ENCODE measurements around the gene CDC42EP1. TPM values are rescaled to one million over a fixed set of nuclear protein-coding genes. Genes with fewer than 3 reads are reported as not detected.

The CDC42EP1 gene
- polyA plus RNA-seq, 1 of the 3 experiments (the other 2 are of a cell fraction), result 24.9 TPM

DNA sequence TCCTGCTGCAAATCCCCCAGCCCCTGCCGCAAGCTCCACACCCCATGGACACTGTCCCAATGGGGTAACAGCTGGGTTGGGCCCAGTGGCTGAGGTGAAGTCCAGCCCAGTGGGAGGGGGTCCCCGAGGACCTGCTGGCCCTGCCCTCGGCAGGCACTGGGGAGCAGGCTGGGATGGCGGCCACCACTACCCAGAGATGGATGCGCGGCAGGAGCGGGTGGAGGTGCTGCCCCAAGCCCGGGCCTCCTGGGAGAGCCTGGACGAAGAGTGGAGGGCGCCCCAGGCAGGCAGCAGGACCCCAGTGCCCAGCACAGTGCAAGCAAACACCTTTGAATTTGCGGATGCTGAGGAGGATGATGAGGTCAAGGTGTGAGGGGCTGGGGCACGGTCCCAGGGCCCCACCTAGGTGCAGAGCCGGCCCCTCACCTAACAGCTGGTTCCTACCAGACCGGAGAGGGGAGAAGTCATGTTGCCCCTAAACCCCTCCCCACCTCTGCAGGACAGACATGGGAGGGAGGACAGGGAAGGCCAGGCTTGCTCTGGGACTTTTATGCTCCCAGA, 8.2 kb downstream of the CDC42EP1 start:
- ChIA-PET CTCF (interaction anchor here (0.8 to 20.5 kb wide), 20 partner anchors 11 to 309 kb away, joined by 3 to 647 read pairs (median 16); partner anchors contain the start of genes CARD10, ELFN2, GGA1 and LGALS2), POLR2A (interaction anchor here (1.0 kb wide), 1 partner anchor 69 kb away, joined by 3 read pairs; no protein-coding TSS in a partner anchor)
- no peak overlapping the region for H3K4me3 ChIP-seq (ENCODE audit: low read depth in 2 of 2, low read length in 1 of 2)
- H3K4me2 ChIP-seq, result no peak overlapping the region
- no peak overlapping the region for H3K27ac ChIP-seq (ENCODE audit: low read depth in 2 of 2, low read length in 1 of 2)
- DNase-seq, result no peak
- peaks cover 17% of the 10 kb centered on the region for H3F3A ChIP-seq (replicated peaks; ENCODE audit: insufficient read depth)
- TF ChIP-seq, protein P1, sequence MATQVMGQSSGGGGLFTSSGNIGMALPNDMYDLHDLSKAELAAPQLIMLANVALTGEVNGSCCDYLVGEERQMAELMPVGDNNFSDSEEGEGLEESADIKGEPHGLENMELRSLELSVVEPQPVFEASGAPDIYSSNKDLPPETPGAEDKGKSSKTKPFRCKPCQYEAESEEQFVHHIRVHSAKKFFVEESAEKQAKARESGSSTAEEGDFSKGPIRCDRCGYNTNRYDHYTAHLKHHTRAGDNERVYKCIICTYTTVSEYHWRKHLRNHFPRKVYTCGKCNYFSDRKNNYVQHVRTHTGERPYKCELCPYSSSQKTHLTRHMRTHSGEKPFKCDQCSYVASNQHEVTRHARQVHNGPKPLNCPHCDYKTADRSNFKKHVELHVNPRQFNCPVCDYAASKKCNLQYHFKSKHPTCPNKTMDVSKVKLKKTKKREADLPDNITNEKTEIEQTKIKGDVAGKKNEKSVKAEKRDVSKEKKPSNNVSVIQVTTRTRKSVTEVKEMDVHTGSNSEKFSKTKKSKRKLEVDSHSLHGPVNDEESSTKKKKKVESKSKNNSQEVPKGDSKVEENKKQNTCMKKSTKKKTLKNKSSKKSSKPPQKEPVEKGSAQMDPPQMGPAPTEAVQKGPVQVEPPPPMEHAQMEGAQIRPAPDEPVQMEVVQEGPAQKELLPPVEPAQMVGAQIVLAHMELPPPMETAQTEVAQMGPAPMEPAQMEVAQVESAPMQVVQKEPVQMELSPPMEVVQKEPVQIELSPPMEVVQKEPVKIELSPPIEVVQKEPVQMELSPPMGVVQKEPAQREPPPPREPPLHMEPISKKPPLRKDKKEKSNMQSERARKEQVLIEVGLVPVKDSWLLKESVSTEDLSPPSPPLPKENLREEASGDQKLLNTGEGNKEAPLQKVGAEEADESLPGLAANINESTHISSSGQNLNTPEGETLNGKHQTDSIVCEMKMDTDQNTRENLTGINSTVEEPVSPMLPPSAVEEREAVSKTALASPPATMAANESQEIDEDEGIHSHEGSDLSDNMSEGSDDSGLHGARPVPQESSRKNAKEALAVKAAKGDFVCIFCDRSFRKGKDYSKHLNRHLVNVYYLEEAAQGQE (IDR thresholded peaks at IDR 0.05; ENCODE audit: low read depth, low read length), result no peak
- TF ChIP-seq CHD2 (IDR thresholded peaks at IDR 0.05; ENCODE audit: low read length, partially characterized antibody) (no peak), IRF3 (IDR thresholded peaks at IDR 0.05; ENCODE audit: low read depth, low read length) (no peak), YY1 (IDR thresholded peaks at IDR 0.05; ENCODE audit: low read depth) (no peak), JUND (IDR thresholded peaks at IDR 0.05) (no peak), EP300 (IDR thresholded peaks at IDR 0.05; ENCODE audit: borderline replicate concordance in 1 of 2, low read depth in 1 of 2, low read length in 1 of 2) (no peak), RFX5 (IDR thresholded peaks at IDR 0.05; ENCODE audit: low read length) (no peak), SIN3A (IDR thresholded peaks at IDR 0.05; ENCODE audit: borderline replicate concordance, low read depth, low read length) (no peak), NFIC (IDR thresholded peaks at IDR 0.05; ENCODE audit: borderline replicate concordance) (no peak), GABPA (IDR thresholded peaks at IDR 0.05; ENCODE audit: low read depth) (no peak), SMC3 (IDR thresholded peaks at IDR 0.05; ENCODE audit: low read depth, low read length) (no peak), FOXJ3 (CRISPR knock-in tag; IDR thresholded peaks at IDR 0.05) (no peak), EZH2phosphoT487 (IDR thresholded peaks at IDR 0.05; ENCODE audit: borderline replicate concordance, low read depth) (no peak), FOSL2 (IDR thresholded peaks at IDR 0.05; ENCODE audit: borderline replicate concordance, low read depth) (no peak)
- TF ChIP-seq, protein P2, sequence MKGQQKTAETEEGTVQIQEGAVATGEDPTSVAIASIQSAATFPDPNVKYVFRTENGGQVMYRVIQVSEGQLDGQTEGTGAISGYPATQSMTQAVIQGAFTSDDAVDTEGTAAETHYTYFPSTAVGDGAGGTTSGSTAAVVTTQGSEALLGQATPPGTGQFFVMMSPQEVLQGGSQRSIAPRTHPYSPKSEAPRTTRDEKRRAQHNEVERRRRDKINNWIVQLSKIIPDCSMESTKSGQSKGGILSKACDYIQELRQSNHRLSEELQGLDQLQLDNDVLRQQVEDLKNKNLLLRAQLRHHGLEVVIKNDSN (IDR thresholded peaks at IDR 0.05; ENCODE audit: borderline replicate concordance, low read depth), result no peak
- TF ChIP-seq, protein P3, sequence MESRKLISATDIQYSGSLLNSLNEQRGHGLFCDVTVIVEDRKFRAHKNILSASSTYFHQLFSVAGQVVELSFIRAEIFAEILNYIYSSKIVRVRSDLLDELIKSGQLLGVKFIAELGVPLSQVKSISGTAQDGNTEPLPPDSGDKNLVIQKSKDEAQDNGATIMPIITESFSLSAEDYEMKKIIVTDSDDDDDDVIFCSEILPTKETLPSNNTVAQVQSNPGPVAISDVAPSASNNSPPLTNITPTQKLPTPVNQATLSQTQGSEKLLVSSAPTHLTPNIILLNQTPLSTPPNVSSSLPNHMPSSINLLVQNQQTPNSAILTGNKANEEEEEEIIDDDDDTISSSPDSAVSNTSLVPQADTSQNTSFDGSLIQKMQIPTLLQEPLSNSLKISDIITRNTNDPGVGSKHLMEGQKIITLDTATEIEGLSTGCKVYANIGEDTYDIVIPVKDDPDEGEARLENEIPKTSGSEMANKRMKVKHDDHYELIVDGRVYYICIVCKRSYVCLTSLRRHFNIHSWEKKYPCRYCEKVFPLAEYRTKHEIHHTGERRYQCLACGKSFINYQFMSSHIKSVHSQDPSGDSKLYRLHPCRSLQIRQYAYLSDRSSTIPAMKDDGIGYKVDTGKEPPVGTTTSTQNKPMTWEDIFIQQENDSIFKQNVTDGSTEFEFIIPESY (IDR thresholded peaks at IDR 0.05; ENCODE audit: borderline replicate concordance, low read depth), result no peak
- TF ChIP-seq, protein P4, sequence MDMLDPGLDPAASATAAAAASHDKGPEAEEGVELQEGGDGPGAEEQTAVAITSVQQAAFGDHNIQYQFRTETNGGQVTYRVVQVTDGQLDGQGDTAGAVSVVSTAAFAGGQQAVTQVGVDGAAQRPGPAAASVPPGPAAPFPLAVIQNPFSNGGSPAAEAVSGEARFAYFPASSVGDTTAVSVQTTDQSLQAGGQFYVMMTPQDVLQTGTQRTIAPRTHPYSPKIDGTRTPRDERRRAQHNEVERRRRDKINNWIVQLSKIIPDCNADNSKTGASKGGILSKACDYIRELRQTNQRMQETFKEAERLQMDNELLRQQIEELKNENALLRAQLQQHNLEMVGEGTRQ (IDR thresholded peaks at IDR 0.05; ENCODE audit: borderline replicate concordance, low read depth, low read length), result no peak
- no peaks in the 10 kb centered on the region for H3K27me3 ChIP-seq (ENCODE audit: insufficient read depth)
- no peaks in the 10 kb centered on the region for H3K9me2 ChIP-seq
- 94% methylated on average over 10 of the region's 14 CpGs for WGBS (ENCODE audit: low lambda C conversion rate)
- H3K4me1 ChIP-seq (ENCODE audit: control insufficient read depth in 1 of 2, insufficient read depth in 2 of 2, low read depth in 1 of 2, low read length in 1 of 2), result peaks cover 0 to 11% of the 10 kb centered on the region in 2 experiments; a peak in 3 of 4 replicates
- H3K79me2 ChIP-seq (ENCODE audit: insufficient read depth), result peaks cover 54% of the 10 kb centered on the region
- H3K9me3 ChIP-seq, result no peaks in the 10 kb centered on the region
- H2AFZ ChIP-seq (ENCODE audit: low read depth), result no peak overlapping the region
- H3K36me3 ChIP-seq (replicated peaks in 1 of 2; ENCODE audit: control insufficient read depth in 1 of 2, insufficient read depth in 2 of 2, low read length in 1 of 2), result peaks cover 7 to 26% of the 10 kb centered on the region in 2 experiments
- H3K9ac ChIP-seq, result no peak overlapping the region
- peaks cover 80% of the 10 kb centered on the region for H4K20me1 ChIP-seq (ENCODE audit: insufficient read depth)

Data from SK-N-SH (cell line).